ENCODE data around the gene POLR2M.
A peak's percentile ranks its signal among the peaks of the same experiment; 100 is the strongest.

POLR2M gene

DNA sequence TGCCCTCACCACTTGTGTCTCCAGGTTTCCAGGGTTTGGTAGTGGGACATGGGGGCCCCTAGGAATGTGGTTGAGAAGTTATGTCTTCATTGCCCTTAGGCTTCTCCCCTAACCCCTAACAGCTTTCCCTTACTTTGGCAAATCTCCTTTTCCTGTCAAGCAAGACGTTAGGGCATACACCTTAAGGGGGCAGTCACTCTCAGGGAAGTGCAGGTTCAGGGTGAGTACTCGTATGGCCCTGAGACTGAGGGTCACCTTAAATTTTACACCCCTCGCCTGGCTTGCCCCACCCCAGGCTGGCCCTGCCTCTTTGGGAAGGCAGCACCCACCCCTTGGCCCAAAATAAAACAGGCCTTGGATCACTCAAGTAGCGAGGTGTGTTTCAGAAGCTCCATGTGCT, 33.5 kb downstream of the POLR2M start:
- Histone ChIP-seq H2BK120ac (ENCODE audit: insufficient read depth, low read length, poor library complexity) (no peak overlapping the region), H2BK12ac (ENCODE audit: low read length) (peak overlapping the region; percentile 21), H3K79me1 (ENCODE audit: low read length) (no peaks in the 10 kb centered on the region), H3K9me3 (ENCODE audit: insufficient read depth, low read depth, low read length) (no peaks in the 10 kb centered on the region), H3K18ac (ENCODE audit: low read length) (no peak overlapping the region), H3K4me2 (ENCODE audit: low read length) (no peak overlapping the region), H3K23ac (ENCODE audit: low read length) (no peak overlapping the region), H3K27me3 (ENCODE audit: insufficient read depth, low read length) (no peaks in the 10 kb centered on the region), H4K12ac (ENCODE audit: low read depth, low read length) (no peak overlapping the region), H2AFZ (ENCODE audit: insufficient read depth, low read length, poor library complexity) (no peak overlapping the region), H4K91ac (ENCODE audit: low read depth, low read length) (no peak overlapping the region), H3K79me2 (ENCODE audit: control insufficient read depth, insufficient read depth, low read length, poor library complexity) (no peaks in the 10 kb centered on the region), H3K14ac (ENCODE audit: low read length) (no peak overlapping the region), H3K27ac (ENCODE audit: low read depth, low read length) (no peak overlapping the region), H3K4ac (ENCODE audit: low read depth, low read length) (no peak overlapping the region), H3K4me3 (ENCODE audit: low read depth, low read length) (no peak overlapping the region), H2BK5ac (ENCODE audit: low read depth, low read length, poor library complexity) (no peak overlapping the region), H3K36me3 (ENCODE audit: control insufficient read depth in 1 of 2, insufficient read depth in 2 of 2, low read length in 2 of 2) (no peaks in the 10 kb centered on the region), H3K9ac (ENCODE audit: low read length) (no peak overlapping the region), H4K8ac (ENCODE audit: low read depth, low read length) (no peak overlapping the region), H2AK5ac (ENCODE audit: low read length) (no peak overlapping the region), H3K4me1 (ENCODE audit: control insufficient read depth in 1 of 2, insufficient read depth in 2 of 2, low read length in 2 of 2) (no peaks in the 10 kb centered on the region)
- DNase-seq: no peak
- WGBS (ENCODE audit: extremely low coverage, insufficient coverage, insufficient read length): no CpG with 5 or more reads among the region's 4 CpGs

DNA sequence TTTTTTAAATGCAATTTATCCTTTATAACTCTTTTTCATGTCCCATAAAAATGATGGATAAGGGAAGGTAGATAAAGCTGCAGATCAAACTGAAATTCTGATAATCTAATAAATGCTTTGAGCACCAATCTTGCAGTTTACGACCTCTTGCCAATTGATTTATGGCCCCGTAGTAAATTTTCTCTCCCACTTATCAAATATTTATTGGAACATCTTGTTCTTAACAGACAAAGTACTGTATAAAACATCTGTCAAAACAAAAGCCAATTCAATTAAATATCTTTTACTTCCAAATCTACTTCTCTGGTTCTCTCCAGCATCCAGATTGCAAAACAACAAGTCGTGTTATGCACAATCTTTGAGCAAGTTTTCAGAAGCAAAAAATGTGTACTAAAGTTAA, 34.6 kb downstream of the POLR2M start:
- H3K4me2 ChIP-seq (ENCODE audit: low read length): no peak overlapping the region
- no peak overlapping the region for H2BK5ac ChIP-seq (ENCODE audit: low read depth, low read length, poor library complexity)
- no peak overlapping the region for H2AFZ ChIP-seq (ENCODE audit: insufficient read depth, low read length, poor library complexity)
- no peak overlapping the region for H4K12ac ChIP-seq (ENCODE audit: low read depth, low read length)
- no peak overlapping the region for H2BK12ac ChIP-seq (ENCODE audit: low read length)
- H3K79me2 ChIP-seq (ENCODE audit: control insufficient read depth, insufficient read depth, low read length, poor library complexity): no peaks in the 10 kb centered on the region
- H3K9ac ChIP-seq (ENCODE audit: low read length): no peak overlapping the region
- no peaks in the 10 kb centered on the region for H3K9me3 ChIP-seq (ENCODE audit: insufficient read depth, low read depth, low read length)
- no peak overlapping the region for H3K4me3 ChIP-seq (ENCODE audit: low read depth, low read length)
- no peak overlapping the region for H3K4ac ChIP-seq (ENCODE audit: low read depth, low read length)
- no peak overlapping the region for H3K18ac ChIP-seq (ENCODE audit: low read length)
- no peak for DNase-seq
- H4K8ac ChIP-seq (ENCODE audit: low read depth, low read length): no peak overlapping the region
- H3K4me1 ChIP-seq (ENCODE audit: control insufficient read depth in 1 of 2, insufficient read depth in 2 of 2, low read length in 2 of 2): peaks cover 1 to 2% of the 10 kb centered on the region in 2 experiments
- no CpG with 5 or more reads among the region's 3 CpGs for WGBS (ENCODE audit: extremely low coverage, insufficient coverage, insufficient read length)
- H3K14ac ChIP-seq (ENCODE audit: low read length): no peak overlapping the region
- H3K36me3 ChIP-seq (ENCODE audit: control insufficient read depth in 1 of 2, insufficient read depth in 2 of 2, low read length in 2 of 2): no peaks in the 10 kb centered on the region
- no peak overlapping the region for H3K23ac ChIP-seq (ENCODE audit: low read length)
- no peak overlapping the region for H4K91ac ChIP-seq (ENCODE audit: low read depth, low read length)
- H2AK5ac ChIP-seq (ENCODE audit: low read length): no peak overlapping the region
- H3K79me1 ChIP-seq (ENCODE audit: low read length): no peaks in the 10 kb centered on the region
- no peaks in the 10 kb centered on the region for H3K27me3 ChIP-seq (ENCODE audit: insufficient read depth, low read length)
- no peak overlapping the region for H2BK120ac ChIP-seq (ENCODE audit: insufficient read depth, low read length, poor library complexity)
- no peak overlapping the region for H3K27ac ChIP-seq (ENCODE audit: low read depth, low read length)

DNA sequence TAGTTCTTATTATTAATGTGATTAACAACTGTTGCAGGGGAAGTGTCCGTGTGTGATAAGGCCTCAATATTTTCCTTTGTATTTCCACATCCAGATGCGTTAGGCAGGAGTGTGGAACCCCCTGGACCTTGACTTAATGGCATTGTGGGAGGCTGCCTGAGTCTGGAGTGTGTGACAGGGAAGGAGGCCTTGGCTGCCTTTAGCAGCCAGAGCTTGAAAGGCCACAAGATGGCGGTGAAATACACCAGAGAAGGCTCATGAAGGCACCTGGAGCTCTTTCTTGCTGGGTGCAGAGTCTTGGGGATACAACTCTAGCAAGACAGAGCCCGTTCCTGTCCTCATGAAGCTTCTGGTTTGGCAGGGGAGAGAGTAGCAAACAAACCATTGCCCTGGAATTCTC, 36.9 kb downstream of the POLR2M start:
- no peak overlapping the region for H3K27ac ChIP-seq (ENCODE audit: low read depth, low read length)
- no peak overlapping the region for H2BK120ac ChIP-seq (ENCODE audit: insufficient read depth, low read length, poor library complexity)
- H3K14ac ChIP-seq (ENCODE audit: low read length): no peak overlapping the region
- H4K12ac ChIP-seq (ENCODE audit: low read depth, low read length): no peak overlapping the region
- no peaks in the 10 kb centered on the region for H3K27me3 ChIP-seq (ENCODE audit: insufficient read depth, low read length)
- no peak overlapping the region for H3K4me3 ChIP-seq (ENCODE audit: low read depth, low read length)
- H3K79me2 ChIP-seq (ENCODE audit: control insufficient read depth, insufficient read depth, low read length, poor library complexity): no peaks in the 10 kb centered on the region
- DNase-seq: no peak
- no peak overlapping the region for H2BK12ac ChIP-seq (ENCODE audit: low read length)
- H2AK5ac ChIP-seq (ENCODE audit: low read length): no peak overlapping the region
- H3K4me1 ChIP-seq (ENCODE audit: control insufficient read depth in 1 of 2, insufficient read depth in 2 of 2, low read length in 2 of 2): peaks cover 3 to 4% of the 10 kb centered on the region in 2 experiments
- no peak overlapping the region for H3K4ac ChIP-seq (ENCODE audit: low read depth, low read length)
- H3K18ac ChIP-seq (ENCODE audit: low read length): no peak overlapping the region
- no peak overlapping the region for H2BK5ac ChIP-seq (ENCODE audit: low read depth, low read length, poor library complexity)
- no peak overlapping the region for H4K8ac ChIP-seq (ENCODE audit: low read depth, low read length)
- no peak overlapping the region for H2AFZ ChIP-seq (ENCODE audit: insufficient read depth, low read length, poor library complexity)
- peaks cover 3% of the 10 kb centered on the region for H3K79me1 ChIP-seq (ENCODE audit: low read length)
- no CpG with 5 or more reads among the region's 4 CpGs for WGBS (ENCODE audit: extremely low coverage, insufficient coverage, insufficient read length)
- no peak overlapping the region for H3K23ac ChIP-seq (ENCODE audit: low read length)
- H3K9me3 ChIP-seq (ENCODE audit: insufficient read depth, low read depth, low read length): no peaks in the 10 kb centered on the region
- H3K4me2 ChIP-seq (ENCODE audit: low read length): no peak overlapping the region
- H3K36me3 ChIP-seq (ENCODE audit: control insufficient read depth in 1 of 2, insufficient read depth in 2 of 2, low read length in 2 of 2): no peaks in the 10 kb centered on the region
- no peak overlapping the region for H4K91ac ChIP-seq (ENCODE audit: low read depth, low read length)
- H3K9ac ChIP-seq (ENCODE audit: low read length): no peak overlapping the region

DNA sequence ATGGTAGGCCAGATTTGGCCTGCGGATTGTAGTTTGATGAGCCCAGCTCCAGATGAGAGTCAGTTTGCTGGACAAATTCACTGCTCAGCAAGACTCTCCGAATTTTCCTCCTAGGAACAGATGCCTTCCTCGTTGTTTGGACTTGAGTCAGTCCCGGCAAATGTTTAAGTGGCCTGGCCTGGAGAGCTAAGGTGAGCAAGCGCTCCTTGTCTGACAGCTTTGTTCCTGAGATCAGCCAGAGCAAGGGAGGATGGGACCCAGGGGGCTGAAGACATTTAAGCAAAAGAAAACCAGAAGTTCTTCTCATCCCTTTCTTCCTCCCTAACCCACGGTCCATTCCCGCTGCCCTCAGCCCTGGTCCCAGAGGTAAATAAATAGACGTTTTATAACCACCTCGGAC, 40.3 kb downstream of the POLR2M start:
- Histone ChIP-seq H3K23ac (ENCODE audit: low read length) (no peak overlapping the region), H3K79me2 (ENCODE audit: control insufficient read depth, insufficient read depth, low read length, poor library complexity) (no peaks in the 10 kb centered on the region), H4K12ac (ENCODE audit: low read depth, low read length) (no peak overlapping the region), H3K4me3 (ENCODE audit: low read depth, low read length) (no peak overlapping the region), H2BK12ac (ENCODE audit: low read length) (no peak overlapping the region), H2BK120ac (ENCODE audit: insufficient read depth, low read length, poor library complexity) (no peak overlapping the region), H3K9me3 (ENCODE audit: insufficient read depth, low read depth, low read length) (no peaks in the 10 kb centered on the region), H3K9ac (ENCODE audit: low read length) (no peak overlapping the region), H3K27me3 (ENCODE audit: insufficient read depth, low read length) (no peaks in the 10 kb centered on the region), H3K14ac (ENCODE audit: low read length) (no peak overlapping the region), H2BK5ac (ENCODE audit: low read depth, low read length, poor library complexity) (no peak overlapping the region), H3K18ac (ENCODE audit: low read length) (no peak overlapping the region), H3K4ac (ENCODE audit: low read depth, low read length) (no peak overlapping the region), H3K36me3 (ENCODE audit: control insufficient read depth in 1 of 2, insufficient read depth in 2 of 2, low read length in 2 of 2) (no peaks in the 10 kb centered on the region), H4K91ac (ENCODE audit: low read depth, low read length) (no peak overlapping the region), H3K79me1 (ENCODE audit: low read length) (peaks cover 3% of the 10 kb centered on the region), H4K8ac (ENCODE audit: low read depth, low read length) (no peak overlapping the region), H3K4me1 (ENCODE audit: control insufficient read depth in 1 of 2, insufficient read depth in 2 of 2, low read length in 2 of 2) (peaks cover 3 to 4% of the 10 kb centered on the region in 2 experiments), H2AFZ (ENCODE audit: insufficient read depth, low read length, poor library complexity) (no peak overlapping the region), H3K27ac (ENCODE audit: low read depth, low read length) (peak overlapping the region; percentile 11), H3K4me2 (ENCODE audit: low read length) (no peak overlapping the region), H2AK5ac (ENCODE audit: low read length) (no peak overlapping the region)
- WGBS (ENCODE audit: extremely low coverage, insufficient coverage, insufficient read length): no CpG with 5 or more reads among the region's 9 CpGs
- DNase-seq: peak in 1 of 2 donors; percentile 15

Data from trophoblast cell (in vitro differentiated cells and primary cell).